ENCODE data around the gene PCBD2. TPM values are rescaled to one million over a fixed set of nuclear protein-coding genes. Genes with fewer than 3 reads are reported as not detected.

PCBD2 gene
- polyA plus RNA-seq, 2 of the 4 experiments (the other 2 are of a cell fraction) = 9.5 to 13.6 TPM

GRCh38 chr5:134887593-134888159 is 17.3 kb upstream of the PCBD2 start (continued):
- no peak for TF ChIP-seq HOXB13 (CRISPR knock-in tag; IDR thresholded peaks at IDR 0.05; ENCODE audit: low read depth)
- no peak for TF ChIP-seq ESRRA (IDR thresholded peaks at IDR 0.05; ENCODE audit: borderline replicate concordance, low read length)
- no peak for TF ChIP-seq RFX5 (IDR thresholded peaks at IDR 0.05)
- TF ChIP-seq, protein P1, sequence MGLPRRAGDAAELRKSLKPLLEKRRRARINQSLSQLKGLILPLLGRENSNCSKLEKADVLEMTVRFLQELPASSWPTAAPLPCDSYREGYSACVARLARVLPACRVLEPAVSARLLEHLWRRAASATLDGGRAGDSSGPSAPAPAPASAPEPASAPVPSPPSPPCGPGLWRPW (IDR thresholded peaks at IDR 0.05) = no peak

DNA sequence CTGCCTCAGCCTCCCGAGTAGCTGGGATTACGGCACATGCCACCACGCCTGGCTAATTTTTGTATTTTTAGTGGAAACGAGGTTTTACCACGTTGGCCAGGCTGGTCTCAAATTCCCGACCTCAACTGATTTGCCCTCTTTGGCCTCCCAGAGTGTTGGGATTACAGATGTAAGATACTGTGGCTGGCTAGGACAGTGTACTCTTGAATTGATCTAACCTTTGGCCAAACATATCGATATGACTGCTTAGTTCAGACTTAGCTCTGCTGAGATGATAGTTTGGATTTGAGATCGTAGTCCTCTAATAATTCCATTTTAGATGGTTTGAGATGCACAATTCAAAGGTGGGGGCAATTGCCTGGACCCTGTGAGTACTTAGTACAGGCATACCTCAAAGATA is 15.6 kb upstream of the PCBD2 start:
- no peak for FAIRE-seq
- no peak overlapping the region for H3K4me3 ChIP-seq
- ChIA-PET POLR2A (no interaction called here), CTCF (interaction anchor here (0.6 to 2.1 kb wide), 3 partner anchors 15 to 311 kb away, joined by 3 to 8 read pairs (median 5); partner anchors contain the start of gene PCBD2)
- H3K9me3 ChIP-seq = no peaks in the 10 kb centered on the region
- ATAC-seq = no peak
- no peak overlapping the region for H3K4me2 ChIP-seq
- no peaks in the 10 kb centered on the region for H3K4me1 ChIP-seq
- DNase-seq (ENCODE audit: low read depth in 1 of 2, low spot score in 1 of 2) = no peak
- WGBS (ENCODE audit: missing lambda C conversion rate) = 91% methylated on average over 8 of the region's 8 CpGs
- H3K27ac ChIP-seq = no peak overlapping the region
- TF ChIP-seq PHF8 (IDR thresholded peaks at IDR 0.05; ENCODE audit: borderline replicate concordance, low read depth) = no peak
- TF ChIP-seq CHD2 (IDR thresholded peaks at IDR 0.05; ENCODE audit: low read length, partially characterized antibody) = no peak
- TF ChIP-seq, protein P1 (IDR thresholded peaks at IDR 0.05) = no peak
- TF ChIP-seq GATA3 (IDR thresholded peaks at IDR 0.05; ENCODE audit: borderline replicate concordance) = no peak
- TF ChIP-seq PBX3 (IDR thresholded peaks at IDR 0.05) = no peak

GRCh38 chr5:134891473-134891872 is 13.5 kb upstream of the PCBD2 start:
- 97% methylated on average over 1 of the region's 1 CpG for WGBS (ENCODE audit: missing lambda C conversion rate)
- Histone ChIP-seq H3K4me1 (no peaks in the 10 kb centered on the region), H3K4me3 (no peak overlapping the region), H3K4me2 (no peak overlapping the region), H3K9me3 (no peaks in the 10 kb centered on the region), H3K27ac (no peak overlapping the region)
- no peak for FAIRE-seq
- DNase-seq (ENCODE audit: low read depth in 1 of 2, low spot score in 1 of 2) = no peak
- POLR2A ChIA-PET = interaction anchor here (1.1 kb wide), 1 partner anchor 17 kb away, joined by 3 read pairs; the partner anchor contains the start of gene TXNDC15
- TF ChIP-seq RFX5 (IDR thresholded peaks at IDR 0.05) = no peak
- TF ChIP-seq JUN (IDR thresholded peaks at IDR 0.05) = no peak
- TF ChIP-seq ESRRA (IDR thresholded peaks at IDR 0.05; ENCODE audit: borderline replicate concordance, low read length) = no peak
- TF ChIP-seq SMC3 (IDR thresholded peaks at IDR 0.05) = no peak
- no peak for TF ChIP-seq BHLHE40 (IDR thresholded peaks at IDR 0.05; ENCODE audit: low read depth, low read length)
- TF ChIP-seq RARB (CRISPR knock-in tag; IDR thresholded peaks at IDR 0.05) = no peak
- TF ChIP-seq TFCP2L1 (CRISPR knock-in tag; IDR thresholded peaks at IDR 0.05) = no peak
- no peak for TF ChIP-seq NR3C1 (IDR thresholded peaks at IDR 0.05)
- TF ChIP-seq, protein P1 (IDR thresholded peaks at IDR 0.05) = no peak
- TF ChIP-seq CBX8 (IDR thresholded peaks at IDR 0.05) = no peak
- TF ChIP-seq CHD2 (IDR thresholded peaks at IDR 0.05; ENCODE audit: low read length, partially characterized antibody) = no peak
- no peak for TF ChIP-seq HEYL (CRISPR knock-in tag; IDR thresholded peaks at IDR 0.05)
- no peak for TF ChIP-seq HOXB13 (CRISPR knock-in tag; IDR thresholded peaks at IDR 0.05; ENCODE audit: low read depth)
- TF ChIP-seq EHMT2 (IDR thresholded peaks at IDR 0.05; ENCODE audit: low read depth) = no peak
- no peak for TF ChIP-seq RCOR1 (IDR thresholded peaks at IDR 0.05; ENCODE audit: low read depth, low read length)
- TF ChIP-seq FOXS1 (CRISPR knock-in tag; IDR thresholded peaks at IDR 0.05) = no peak
- TF ChIP-seq GATA3 (IDR thresholded peaks at IDR 0.05; ENCODE audit: borderline replicate concordance) = no peak
- no peak for TF ChIP-seq HMGXB4 (CRISPR knock-in tag; IDR thresholded peaks at IDR 0.05; ENCODE audit: borderline replicate concordance)
- no peak for TF ChIP-seq MYC (IDR thresholded peaks at IDR 0.05; ENCODE audit: borderline replicate concordance, low read length)
- no peak for TF ChIP-seq HDAC2 (IDR thresholded peaks at IDR 0.05)
- ATAC-seq = no peak
- CTCF ChIA-PET = interaction anchor here (1.1 to 2.9 kb wide), 2 partner anchors 10 to 14 kb away, joined by 3 to 28 read pairs; partner anchors contain the start of gene PCBD2

Measured in A549 (cell line).